GM10266 (cell line): ENCODE results near the gene KCNH2.

Experiments used
- DNase-seq: peaks from one replicate; pipeline ENCODE4 v3.0.0; 2012; ENCODE audit errors: extremely low spot score
- CTCF ChIP-seq: IDR thresholded peaks from 2 replicates; pipeline ENCODE4 v1.5.1; 2012; ENCODE audit warnings: mild to moderate bottlenecking, low read depth; ENCODE audit not compliant: control insufficient read depth, insufficient read depth; ENCODE audit errors: missing control alignments

Gene KCNH2

GRCh38 chr7:150952331-150953050, 25.6 kb downstream of the KCNH2 start:
- DNase-seq: no peak
- no peak for TF ChIP-seq CTCF

GRCh38 chr7:150951521-150951920, 26.6 kb downstream of the KCNH2 start:
- TF ChIP-seq CTCF: no peak

GRCh38 chr7:150951181-150951520, 27.0 kb downstream of the KCNH2 start:
- no peak for TF ChIP-seq CTCF

More at GRCh38 chr7:150951521-150951920, 26.6 kb downstream of the KCNH2 start:
- no peak for DNase-seq

GRCh38 chr7:150950496-150951180, 27.5 kb downstream of the KCNH2 start:
- no peak for TF ChIP-seq CTCF
- DNase-seq: no peak

More at GRCh38 chr7:150951181-150951520, 27.0 kb downstream of the KCNH2 start:
- no peak for DNase-seq

- TF ChIP-seq CTCF: no peak
- DNase-seq: no peak
These were observed 28.1 kb downstream of the KCNH2 start for GRCh38 chr7:150949971-150950491.

GRCh38 chr7:150949564-150949963, 28.6 kb downstream of the KCNH2 start:
- TF ChIP-seq CTCF: no peak
- no peak for DNase-seq

GRCh38 chr7:150948791-150949251, 29.3 kb downstream of the KCNH2 start:
- no peak for TF ChIP-seq CTCF
- DNase-seq: no peak
